ENCODE data around the gene CAPRIN2. TPM values are rescaled to one million over a fixed set of nuclear protein-coding genes. Genes with fewer than 3 reads are reported as not detected.

Gene CAPRIN2
- total RNA-seq, 2 donors from 2014 or later = 62.2 to 103 TPM

GRCh38 chr12:30755395-30755762, 628 bp upstream of the CAPRIN2 start:
- Mint-ChIP-seq H3K36me3 (ENCODE audit: low read depth) (peaks cover 9% of the 10 kb centered on the region), H3K4me3 (peak overlapping the region; percentile 92), H3K9me3 (peaks cover 3% of the 10 kb centered on the region), H3K27ac (peak overlapping the region; percentile 85), H3K27me3 (ENCODE audit: insufficient read depth) (peaks cover 4% of the 10 kb centered on the region), H3K4me1 (peaks cover 33% of the 10 kb centered on the region)
- no peak for DNase-seq
- H3K9ac ChIP-seq (ENCODE audit: extremely low read depth, low read length, poor library complexity, severe bottlenecking) = peak overlapping the region; percentile 39
- H3K9me3 ChIP-seq (ENCODE audit: control insufficient read depth, low read length) = peaks cover 1% of the 10 kb centered on the region
- H3K27ac ChIP-seq (ENCODE audit: low read depth, low read length) = no peak overlapping the region
- H3K4me3 ChIP-seq (ENCODE audit: low read length) = peak overlapping the region; percentile 91
- H3K36me3 ChIP-seq (ENCODE audit: control insufficient read depth, insufficient read depth, low read length) = peaks cover under 1% of the 10 kb centered on the region
- H3K4me1 ChIP-seq (ENCODE audit: control insufficient read depth, insufficient read depth, low read length) = peaks cover 6% of the 10 kb centered on the region
- 22 to 25% methylated on average over 6 to 7 of the region's 7 CpGs for WGBS, 2 experiments (ENCODE audit: insufficient coverage in 1 of 2, insufficient read length in 1 of 2)
- no peak for TF ChIP-seq CTCF (conservative IDR thresholded peaks at IDR 0.05)
- H3K27me3 ChIP-seq (ENCODE audit: control insufficient read depth, insufficient read depth, low read length, poor library complexity, severe bottlenecking) = no peaks in the 10 kb centered on the region

- H3K36me3 ChIP-seq (ENCODE audit: control insufficient read depth, insufficient read depth, low read length) = peaks cover 10% of the 10 kb centered on the region
- DNase-seq = no peak
- peak overlapping the region; percentile 59 for H3K9ac ChIP-seq (ENCODE audit: extremely low read depth, low read length, poor library complexity, severe bottlenecking)
- peak overlapping the region; percentile 92 for H3K4me3 Mint-ChIP-seq
- H3K36me3 Mint-ChIP-seq (ENCODE audit: low read depth) = peaks cover 14% of the 10 kb centered on the region
- 0% methylated on average over 40 of the region's 40 CpGs; no CpG with 5 or more reads in 1 of the 2 experiments for WGBS, 2 experiments (ENCODE audit: insufficient coverage in 1 of 2, insufficient read length in 1 of 2)
- peaks cover 41% of the 10 kb centered on the region for H3K4me1 Mint-ChIP-seq
- peaks cover 6% of the 10 kb centered on the region for H3K4me1 ChIP-seq (ENCODE audit: control insufficient read depth, insufficient read depth, low read length)
- H3K27me3 ChIP-seq (ENCODE audit: control insufficient read depth, insufficient read depth, low read length, poor library complexity, severe bottlenecking) = no peaks in the 10 kb centered on the region
- no peaks in the 10 kb centered on the region for H3K9me3 ChIP-seq (ENCODE audit: control insufficient read depth, low read length)
- H3K27me3 Mint-ChIP-seq (ENCODE audit: insufficient read depth) = peaks cover 4% of the 10 kb centered on the region
- H3K4me3 ChIP-seq (ENCODE audit: low read length) = peak overlapping the region; percentile 92
- peak overlapping the region; percentile 96 for H3K27ac Mint-ChIP-seq
- no peak for TF ChIP-seq CTCF (conservative IDR thresholded peaks at IDR 0.05)
- H3K27ac ChIP-seq (ENCODE audit: low read depth, low read length) = peak overlapping the region; percentile 51
- H3K9me3 Mint-ChIP-seq = no peaks in the 10 kb centered on the region
These were observed 385 bp downstream of the CAPRIN2 start for GRCh38 chr12:30754383-30754749.

- peaks cover 6% of the 10 kb centered on the region for H3K4me1 ChIP-seq (ENCODE audit: control insufficient read depth, insufficient read depth, low read length)
- H3K27ac Mint-ChIP-seq = peak overlapping the region; percentile 96
These were observed 884 bp downstream of the CAPRIN2 start for GRCh38 chr12:30753751-30754382.

More at GRCh38 chr12:30753751-30754382, 884 bp downstream of the CAPRIN2 start:
- WGBS, 2 experiments (ENCODE audit: insufficient coverage in 1 of 2, insufficient read length in 1 of 2) = 5 to 6% methylated on average over 9 to 18 of the region's 18 CpGs
- no peaks in the 10 kb centered on the region for H3K9me3 ChIP-seq (ENCODE audit: control insufficient read depth, low read length)
- no peak overlapping the region for H3K27ac ChIP-seq (ENCODE audit: low read depth, low read length)
- H3K4me3 ChIP-seq (ENCODE audit: low read length) = peak overlapping the region; percentile 92
- peaks cover 14% of the 10 kb centered on the region for H3K36me3 Mint-ChIP-seq (ENCODE audit: low read depth)
- no peak for DNase-seq
- peak overlapping the region; percentile 59 for H3K9ac ChIP-seq (ENCODE audit: extremely low read depth, low read length, poor library complexity, severe bottlenecking)
- H3K9me3 Mint-ChIP-seq = no peaks in the 10 kb centered on the region
- peaks cover 15% of the 10 kb centered on the region for H3K36me3 ChIP-seq (ENCODE audit: control insufficient read depth, insufficient read depth, low read length)
- peaks cover 43% of the 10 kb centered on the region for H3K4me1 Mint-ChIP-seq
- peak overlapping the region; percentile 92 for H3K4me3 Mint-ChIP-seq
- H3K27me3 ChIP-seq (ENCODE audit: control insufficient read depth, insufficient read depth, low read length, poor library complexity, severe bottlenecking) = no peaks in the 10 kb centered on the region
- peaks cover 4% of the 10 kb centered on the region for H3K27me3 Mint-ChIP-seq (ENCODE audit: insufficient read depth)
- TF ChIP-seq CTCF (conservative IDR thresholded peaks at IDR 0.05) = no peak
